ENCODE measurements around the gene SUN5.
"Not testable (repeated sequence)": the region's sequence is repeated elsewhere in the genome, so short reads cannot be mapped to it uniquely, and the experiment has no call there.

Gene SUN5, protein sequence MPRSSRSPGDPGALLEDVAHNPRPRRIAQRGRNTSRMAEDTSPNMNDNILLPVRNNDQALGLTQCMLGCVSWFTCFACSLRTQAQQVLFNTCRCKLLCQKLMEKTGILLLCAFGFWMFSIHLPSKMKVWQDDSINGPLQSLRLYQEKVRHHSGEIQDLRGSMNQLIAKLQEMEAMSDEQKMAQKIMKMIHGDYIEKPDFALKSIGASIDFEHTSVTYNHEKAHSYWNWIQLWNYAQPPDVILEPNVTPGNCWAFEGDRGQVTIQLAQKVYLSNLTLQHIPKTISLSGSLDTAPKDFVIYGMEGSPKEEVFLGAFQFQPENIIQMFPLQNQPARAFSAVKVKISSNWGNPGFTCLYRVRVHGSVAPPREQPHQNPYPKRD

DNA sequence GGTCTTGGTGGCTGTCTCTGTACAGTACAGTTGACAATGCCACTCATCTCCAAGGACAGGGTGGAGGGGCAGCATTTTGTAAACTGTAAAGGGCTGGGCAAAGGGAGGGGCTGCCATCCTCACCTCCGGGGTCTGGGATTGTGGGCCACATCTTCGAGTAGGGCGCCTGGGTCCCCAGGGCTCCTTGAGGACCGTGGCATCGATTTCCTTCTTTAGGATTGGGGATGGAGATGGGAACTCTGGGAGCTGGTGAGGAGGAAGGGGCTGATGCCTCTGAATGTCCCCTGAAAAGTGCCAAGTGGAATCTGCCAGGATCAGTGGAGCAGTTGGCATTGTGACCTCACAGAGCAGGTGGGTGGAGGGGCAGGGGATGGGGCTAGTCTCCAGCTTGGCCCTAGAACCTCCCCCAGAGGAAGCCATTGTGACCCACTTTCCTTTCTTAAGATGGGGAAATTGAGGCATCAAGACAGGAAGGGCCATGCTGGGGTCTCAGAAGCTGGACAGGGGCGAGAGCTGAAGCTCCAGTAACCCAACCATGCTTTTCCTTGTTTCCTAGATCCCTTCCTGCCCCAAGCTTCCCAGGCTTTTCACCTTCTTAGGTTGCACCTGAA, at the start of gene SUN5:
Gene SUN5, minus strand, starts transcription at position 293 of the 611 bp plus-strand sequence. Its CDS starts 93 bp downstream, at position 200.
- in situ Hi-C loops (cut with MboI; ENCODE audit: low sequenced_read_pairs): loop anchor here (25.0 kb wide), 1 partner anchor 217 kb away; no protein-coding TSS in a partner anchor

DNA sequence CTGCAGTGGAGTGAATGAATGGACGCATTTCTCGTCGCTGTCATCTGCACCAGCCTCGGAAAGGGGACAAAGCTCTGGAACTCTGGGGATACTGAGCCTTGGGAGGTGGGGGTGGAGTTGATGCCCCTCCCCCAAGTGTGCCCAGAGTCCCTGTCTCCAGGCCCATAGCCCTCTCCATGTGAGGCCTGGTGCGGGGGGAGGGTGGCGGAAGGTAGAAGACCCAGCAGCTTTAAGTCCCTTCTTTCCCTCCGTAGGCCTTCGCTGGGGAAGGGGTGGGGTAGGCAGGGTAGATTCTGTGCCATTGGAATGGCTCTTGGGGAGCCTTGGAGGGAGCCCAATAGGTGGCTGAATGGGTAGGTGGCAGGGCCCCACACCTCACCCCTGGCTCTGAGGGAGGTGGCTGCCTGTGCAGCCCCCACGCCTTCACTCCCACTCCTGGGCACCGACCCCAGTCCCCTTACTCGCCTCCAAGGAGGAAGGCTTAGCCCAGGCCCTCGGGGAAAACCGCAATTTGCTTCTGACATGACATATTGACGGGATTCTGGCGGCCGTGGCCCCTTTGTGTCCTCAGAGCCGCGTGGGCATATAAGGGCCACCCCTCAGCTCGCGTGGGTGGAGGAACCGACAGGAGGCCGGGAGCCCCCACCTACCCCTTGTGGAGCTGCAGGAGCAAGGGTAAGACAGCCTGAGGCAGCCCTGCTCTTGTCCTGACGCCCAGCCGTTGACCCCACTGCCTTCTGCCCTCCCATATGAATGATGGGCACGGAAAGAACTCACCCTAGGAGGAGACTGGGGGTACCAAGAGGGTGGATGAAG, 49.3 kb upstream of the SUN5 start, which contains the start of gene BPIFB3:
Gene BPIFB3, plus strand, starts transcription at position 613 of the 816 bp plus-strand sequence. CDS start 1,533 bp downstream, outside the sequence.
- in situ Hi-C loops (cut with MboI; ENCODE audit: low sequenced_read_pairs): no loop called here

DNA sequence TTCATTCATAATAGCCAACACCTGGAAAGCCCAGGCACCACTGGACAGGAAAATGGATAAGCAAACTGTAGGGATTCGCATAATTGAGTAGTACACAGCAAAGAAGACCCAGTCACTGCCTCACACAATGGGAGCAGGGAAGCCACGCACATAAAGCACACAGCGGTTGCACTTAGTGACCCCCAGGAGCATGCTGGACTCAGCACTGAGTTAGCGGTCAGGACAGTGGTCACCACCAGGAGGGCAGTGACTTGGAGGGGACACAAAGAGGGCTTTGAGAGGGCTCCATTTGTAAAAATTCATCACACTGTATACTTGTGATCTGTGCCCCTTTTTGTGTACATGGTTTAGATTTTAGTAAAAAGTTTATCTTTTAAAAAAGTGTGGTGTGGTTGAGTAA, 47.1 kb upstream of the SUN5 start:
- in situ Hi-C loops (cut with MboI; ENCODE audit: low sequenced_read_pairs): no loop called here

- in situ Hi-C loops (cut with MboI; ENCODE audit: low sequenced_read_pairs): no loop called here
Observed at GRCh38 chr20:33046412-33046811, 42.2 kb upstream of the SUN5 start.

GRCh38 chr20:33045129-33045721, 41.0 kb upstream of the SUN5 start:
- in situ Hi-C loops (cut with MboI; ENCODE audit: low sequenced_read_pairs): not testable (repeated sequence)

GRCh38 chr20:33043731-33044181, 39.5 kb upstream of the SUN5 start:
- in situ Hi-C loops (cut with MboI; ENCODE audit: low sequenced_read_pairs): no loop called here

DNA sequence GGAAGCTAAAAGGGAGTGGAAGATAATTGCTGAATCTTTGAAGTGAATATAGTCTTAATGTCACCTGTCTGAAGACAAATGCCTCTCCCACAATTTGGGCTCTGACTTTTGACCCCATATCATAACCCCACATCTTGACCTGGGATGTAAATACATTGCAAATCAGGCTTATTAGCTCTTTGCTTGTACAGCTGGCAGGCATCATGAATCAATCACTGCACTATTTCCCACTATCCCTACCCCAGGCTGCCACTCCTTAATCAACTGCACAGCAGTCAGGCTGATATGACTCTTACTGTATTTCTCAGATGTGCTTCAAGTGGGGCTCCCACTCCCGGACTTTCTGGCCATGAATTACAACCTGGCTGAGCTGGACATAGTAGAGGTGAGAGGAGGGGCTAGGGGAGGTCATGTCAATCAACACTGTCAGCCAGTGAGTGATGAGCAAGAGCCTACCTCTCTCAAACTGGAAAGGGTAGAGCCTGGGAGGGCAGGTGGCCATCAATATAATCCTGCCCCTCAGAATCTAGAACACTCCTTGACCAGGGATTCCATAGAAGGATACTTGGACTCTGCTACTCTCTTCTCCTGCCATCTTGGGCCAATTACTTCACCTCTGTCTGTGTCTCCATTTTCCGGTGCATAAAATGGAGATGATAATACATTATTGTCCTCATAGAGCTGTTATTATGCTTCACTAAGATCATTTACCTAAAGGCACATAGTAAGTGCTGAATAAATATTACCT, 38.9 kb upstream of the SUN5 start:
- in situ Hi-C loops (cut with MboI; ENCODE audit: low sequenced_read_pairs): no loop called here

- in situ Hi-C loops (cut with MboI; ENCODE audit: low sequenced_read_pairs): no loop called here
Observed at GRCh38 chr20:33042430-33042829, 38.2 kb upstream of the SUN5 start.

- in situ Hi-C loops (cut with MboI; ENCODE audit: low sequenced_read_pairs): no loop called here
Observed at GRCh38 chr20:33038243-33038642, 34.0 kb upstream of the SUN5 start.

DNA sequence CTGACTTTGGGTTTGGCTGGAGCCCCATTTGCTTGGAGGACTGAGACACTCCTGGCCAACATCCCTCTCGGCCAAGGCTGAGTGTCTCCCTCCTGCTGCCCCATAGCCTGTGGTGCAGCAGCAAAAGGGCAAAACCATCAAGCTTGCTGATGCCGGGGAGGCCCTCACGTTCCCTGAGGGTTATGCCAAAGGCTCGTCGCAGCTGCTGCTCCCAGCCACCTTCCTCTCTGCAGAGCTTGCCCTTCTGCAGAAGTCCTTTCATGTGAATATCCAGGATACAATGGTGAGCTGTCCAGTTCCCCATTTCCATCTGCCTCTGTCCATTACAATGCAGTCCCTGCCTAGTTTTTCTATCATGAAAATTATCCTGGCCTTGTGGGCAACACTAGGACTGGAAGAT, 33.2 kb upstream of the SUN5 start:
- in situ Hi-C loops (cut with MboI; ENCODE audit: low sequenced_read_pairs): no loop called here

GRCh38 chr20:33034901-33035492, 30.8 kb upstream of the SUN5 start:
- in situ Hi-C loops (cut with MboI; ENCODE audit: low sequenced_read_pairs): no loop called here

DNA sequence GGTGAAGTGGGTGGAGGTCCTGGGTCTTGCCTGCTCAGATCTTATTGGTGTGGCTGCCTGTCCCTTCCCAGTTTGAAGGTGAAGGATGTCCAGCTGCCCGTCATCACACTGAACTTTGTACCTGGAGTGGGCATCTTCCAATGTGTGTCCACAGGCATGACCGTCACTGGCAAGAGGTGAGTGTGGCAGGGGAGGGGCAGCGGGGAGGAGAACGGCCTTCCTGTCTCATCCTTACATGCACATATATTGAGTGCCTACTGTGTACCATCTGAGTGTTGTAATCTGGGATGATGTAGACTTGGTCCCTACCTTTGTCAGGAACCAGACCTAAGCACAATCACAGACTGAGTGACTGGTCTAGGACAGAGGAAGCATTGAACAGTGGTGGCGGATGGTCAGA, 29.9 kb upstream of the SUN5 start:
- in situ Hi-C loops (cut with MboI; ENCODE audit: low sequenced_read_pairs): no loop called here

GRCh38 chr20:33033381-33033780, 29.1 kb upstream of the SUN5 start:
- in situ Hi-C loops (cut with MboI; ENCODE audit: low sequenced_read_pairs): no loop called here

GRCh38 chr20:33032555-33032954, 28.3 kb upstream of the SUN5 start:
- in situ Hi-C loops (cut with MboI; ENCODE audit: low sequenced_read_pairs): no loop called here

DNA sequence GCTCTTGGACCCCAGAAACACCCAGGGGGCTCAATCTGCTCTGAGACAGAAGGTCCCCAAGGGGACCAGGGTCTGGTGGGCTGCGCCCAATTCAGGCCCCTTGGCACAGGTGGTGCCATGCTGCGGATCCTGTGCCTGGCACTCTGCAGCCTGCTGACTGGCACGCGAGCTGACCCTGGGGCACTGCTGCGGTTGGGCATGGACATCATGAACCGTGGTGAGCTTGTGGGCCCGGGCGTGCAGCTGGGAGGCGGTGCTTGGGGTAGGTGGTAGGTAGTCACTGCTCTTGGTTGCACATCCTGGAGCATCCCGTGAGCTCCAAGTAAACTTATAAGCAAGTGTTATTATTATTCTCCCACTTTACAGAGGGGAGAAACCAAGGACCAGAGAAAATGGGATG, 27.3 kb upstream of the SUN5 start, which contains the start of gene BPIFB6:
Gene BPIFB6, plus strand, starts transcription at position 118 of the 400 bp plus-strand sequence. Its CDS starts 0 bp downstream, at position 118.
- in situ Hi-C loops (cut with MboI; ENCODE audit: low sequenced_read_pairs): no loop called here

DNA sequence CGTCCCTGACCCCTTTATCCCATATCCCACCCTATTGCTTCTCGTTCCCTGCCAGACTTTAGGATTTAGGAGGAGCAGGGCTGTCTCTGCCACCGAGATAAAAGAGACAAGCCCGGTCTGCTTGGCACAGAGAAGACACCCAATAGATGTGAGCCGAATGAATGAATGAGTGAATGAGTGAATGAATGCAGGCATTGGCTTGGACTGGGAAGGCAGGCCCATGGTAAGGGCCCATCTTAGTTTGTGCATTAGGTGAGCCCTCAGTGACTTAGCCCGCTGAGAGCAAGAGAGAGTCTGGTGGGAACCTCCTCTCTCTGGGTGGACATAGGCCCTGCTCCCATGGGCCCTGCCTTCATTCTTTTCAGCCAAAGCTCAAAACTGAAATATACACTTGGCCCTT, 26.3 kb upstream of the SUN5 start:
- in situ Hi-C loops (cut with MboI; ENCODE audit: low sequenced_read_pairs): no loop called here

DNA sequence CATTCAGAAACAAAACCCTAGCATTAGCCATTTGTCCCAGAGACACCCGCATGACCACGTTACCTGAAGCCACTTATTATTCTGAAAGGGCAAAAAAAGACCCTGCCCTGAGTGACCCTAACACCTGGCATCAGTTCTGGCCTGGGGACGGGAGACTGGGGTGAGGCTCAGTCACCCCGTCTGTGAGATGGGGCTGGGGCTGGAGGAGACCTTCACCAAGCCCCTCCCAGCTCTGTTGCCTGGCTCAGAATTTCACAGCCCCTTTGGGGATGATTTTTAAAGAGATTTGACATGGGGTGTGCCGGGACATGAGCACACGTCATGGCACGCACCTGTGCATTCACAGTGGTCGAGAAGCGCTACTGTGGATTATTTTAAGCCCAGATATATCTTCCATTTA, 25.8 kb upstream of the SUN5 start:
- in situ Hi-C loops (cut with MboI; ENCODE audit: low sequenced_read_pairs): no loop called here

- in situ Hi-C loops (cut with MboI; ENCODE audit: low sequenced_read_pairs): no loop called here
Observed at GRCh38 chr20:33028875-33029274, 24.6 kb upstream of the SUN5 start.
